ENCODE measurements around the gene NPTX1.

NPTX1 gene

GRCh38 chr17:80482058-80482318 is 5.6 kb upstream of the NPTX1 start:
- TF ChIP-seq POLR2AphosphoS5 (IDR thresholded peaks at IDR 0.05; ENCODE audit: low read depth, low read length) = no peak
- no peak for TF ChIP-seq REST (IDR thresholded peaks at IDR 0.05; ENCODE audit: insufficient read depth in 1 of 2, low read depth in 2 of 2, low read length in 2 of 2)

GRCh38 chr17:80481284-80482057 is 5.1 kb upstream of the NPTX1 start:
- no peak for TF ChIP-seq POLR2AphosphoS5 (IDR thresholded peaks at IDR 0.05; ENCODE audit: low read depth, low read length)
- no peak for TF ChIP-seq TAF1 (IDR thresholded peaks at IDR 0.05; ENCODE audit: borderline replicate concordance, insufficient read depth, low read length)
- TF ChIP-seq REST (IDR thresholded peaks at IDR 0.05; ENCODE audit: insufficient read depth in 1 of 2, low read depth in 2 of 2, low read length in 2 of 2) = no peak
- no peak for TF ChIP-seq FOXP2 (optimal IDR thresholded peaks at IDR 0.05; ENCODE audit: borderline replicate concordance, extremely low read depth, extremely low read length, insufficient read depth)
- TF ChIP-seq SIN3A (IDR thresholded peaks at IDR 0.05; ENCODE audit: borderline replicate concordance, insufficient read depth, low read length) = no peak

GRCh38 chr17:80480248-80480647 is 3.8 kb upstream of the NPTX1 start:
- TF ChIP-seq FOXP2 (optimal IDR thresholded peaks at IDR 0.05; ENCODE audit: borderline replicate concordance, extremely low read depth, extremely low read length, insufficient read depth) = no peak
- no peak for TF ChIP-seq SIN3A (IDR thresholded peaks at IDR 0.05; ENCODE audit: borderline replicate concordance, insufficient read depth, low read length)
- no peak for TF ChIP-seq TAF1 (IDR thresholded peaks at IDR 0.05; ENCODE audit: borderline replicate concordance, insufficient read depth, low read length)
- TF ChIP-seq POLR2AphosphoS5 (IDR thresholded peaks at IDR 0.05; ENCODE audit: low read depth, low read length) = no peak
- no peak for TF ChIP-seq REST (IDR thresholded peaks at IDR 0.05; ENCODE audit: insufficient read depth in 1 of 2, low read depth in 2 of 2, low read length in 2 of 2)

GRCh38 chr17:80479246-80479566 is 2.8 kb upstream of the NPTX1 start:
- TF ChIP-seq REST (IDR thresholded peaks at IDR 0.05; ENCODE audit: insufficient read depth in 1 of 2, low read depth in 2 of 2, low read length in 2 of 2) (no peak), SIN3A (IDR thresholded peaks at IDR 0.05; ENCODE audit: borderline replicate concordance, insufficient read depth, low read length) (no peak), FOXP2 (optimal IDR thresholded peaks at IDR 0.05; ENCODE audit: borderline replicate concordance, extremely low read depth, extremely low read length, insufficient read depth) (no peak)

- TF ChIP-seq REST (IDR thresholded peaks at IDR 0.05; ENCODE audit: insufficient read depth in 1 of 2, low read depth in 2 of 2, low read length in 2 of 2) = no peak
- no peak for TF ChIP-seq POLR2AphosphoS5 (IDR thresholded peaks at IDR 0.05; ENCODE audit: low read depth, low read length)
- no peak for TF ChIP-seq FOXP2 (optimal IDR thresholded peaks at IDR 0.05; ENCODE audit: borderline replicate concordance, extremely low read depth, extremely low read length, insufficient read depth)
- no peak for TF ChIP-seq SIN3A (IDR thresholded peaks at IDR 0.05; ENCODE audit: borderline replicate concordance, insufficient read depth, low read length)
- no peak for TF ChIP-seq TAF1 (IDR thresholded peaks at IDR 0.05; ENCODE audit: borderline replicate concordance, insufficient read depth, low read length)
These were observed 2.3 kb upstream of the NPTX1 start for GRCh38 chr17:80478487-80479245.
